GM13977 (cell line): ENCODE results near the gene TRPV4.

Experiments used
- DNase-seq: peaks from one replicate; pipeline ENCODE4 v3.0.0; 2012; ENCODE audit warnings: low spot score
- in situ Hi-C: fragments of 300-500 bp; cut with MboI; formaldehyde crosslinking; loops from one replicate; pipeline ENCODE4 v1.12.0; 2022; ENCODE audit warnings: low sequenced_read_pairs, low pct_unique_long_range_greater_than_20kb, mixed read lengths, inconsistent platforms; ENCODE audit not compliant: unreplicated experiment
- TF ChIP-seq, protein P1 (sequence below): IDR thresholded peaks from 2 replicates; pipeline ENCODE4 v1.5.1; 2012; ENCODE audit warnings: mild to moderate bottlenecking, control low read depth; ENCODE audit not compliant: insufficient read depth; ENCODE audit errors: extremely low read depth, missing control alignments

Gene TRPV4

DNA sequence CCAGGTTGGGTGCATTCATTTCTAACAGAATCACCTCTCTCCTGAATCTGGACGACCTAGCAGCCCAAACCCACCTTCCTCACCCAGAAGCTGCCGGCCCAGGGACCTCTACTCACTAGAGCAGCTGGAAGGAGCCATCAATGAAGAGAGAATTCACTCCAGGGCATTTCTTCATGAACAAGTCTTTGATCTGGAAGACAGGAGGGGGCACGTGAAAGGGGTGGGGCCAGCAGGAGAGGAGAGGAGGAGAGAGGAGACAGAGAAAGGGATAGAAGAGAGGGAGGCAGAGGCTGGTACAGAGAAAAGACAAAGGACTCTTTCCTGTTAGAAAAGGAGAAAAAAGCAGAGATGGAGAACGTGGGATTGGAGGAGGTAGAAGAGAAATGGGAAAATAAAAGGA lies 39.8 kb downstream of the TRPV4 start:
- no peak for DNase-seq
- in situ Hi-C loops: no loop called here
- TF ChIP-seq, protein P1, sequence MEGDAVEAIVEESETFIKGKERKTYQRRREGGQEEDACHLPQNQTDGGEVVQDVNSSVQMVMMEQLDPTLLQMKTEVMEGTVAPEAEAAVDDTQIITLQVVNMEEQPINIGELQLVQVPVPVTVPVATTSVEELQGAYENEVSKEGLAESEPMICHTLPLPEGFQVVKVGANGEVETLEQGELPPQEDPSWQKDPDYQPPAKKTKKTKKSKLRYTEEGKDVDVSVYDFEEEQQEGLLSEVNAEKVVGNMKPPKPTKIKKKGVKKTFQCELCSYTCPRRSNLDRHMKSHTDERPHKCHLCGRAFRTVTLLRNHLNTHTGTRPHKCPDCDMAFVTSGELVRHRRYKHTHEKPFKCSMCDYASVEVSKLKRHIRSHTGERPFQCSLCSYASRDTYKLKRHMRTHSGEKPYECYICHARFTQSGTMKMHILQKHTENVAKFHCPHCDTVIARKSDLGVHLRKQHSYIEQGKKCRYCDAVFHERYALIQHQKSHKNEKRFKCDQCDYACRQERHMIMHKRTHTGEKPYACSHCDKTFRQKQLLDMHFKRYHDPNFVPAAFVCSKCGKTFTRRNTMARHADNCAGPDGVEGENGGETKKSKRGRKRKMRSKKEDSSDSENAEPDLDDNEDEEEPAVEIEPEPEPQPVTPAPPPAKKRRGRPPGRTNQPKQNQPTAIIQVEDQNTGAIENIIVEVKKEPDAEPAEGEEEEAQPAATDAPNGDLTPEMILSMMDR: no peak

DNA sequence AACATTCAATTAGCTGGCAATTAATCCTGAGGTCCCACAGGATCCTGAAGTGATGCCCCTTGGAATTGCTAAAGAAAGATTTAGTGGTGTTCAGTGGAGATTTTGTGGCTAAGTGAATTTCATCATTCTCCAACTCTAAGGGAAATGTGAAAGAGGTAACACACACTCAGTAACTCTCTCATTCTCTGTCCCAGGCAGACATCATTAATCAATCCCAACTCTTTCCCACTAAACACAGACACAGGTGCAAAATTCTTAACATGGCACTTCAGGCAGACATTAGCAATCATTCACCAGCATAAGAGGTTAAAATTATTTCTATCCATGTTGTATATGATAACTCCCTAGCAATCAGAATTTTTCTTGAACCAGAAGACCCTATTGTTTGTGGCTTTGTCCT lies 40.2 kb downstream of the TRPV4 start:
- no peak for DNase-seq
- in situ Hi-C loops: no loop called here
- TF ChIP-seq, protein P1: no peak

DNA sequence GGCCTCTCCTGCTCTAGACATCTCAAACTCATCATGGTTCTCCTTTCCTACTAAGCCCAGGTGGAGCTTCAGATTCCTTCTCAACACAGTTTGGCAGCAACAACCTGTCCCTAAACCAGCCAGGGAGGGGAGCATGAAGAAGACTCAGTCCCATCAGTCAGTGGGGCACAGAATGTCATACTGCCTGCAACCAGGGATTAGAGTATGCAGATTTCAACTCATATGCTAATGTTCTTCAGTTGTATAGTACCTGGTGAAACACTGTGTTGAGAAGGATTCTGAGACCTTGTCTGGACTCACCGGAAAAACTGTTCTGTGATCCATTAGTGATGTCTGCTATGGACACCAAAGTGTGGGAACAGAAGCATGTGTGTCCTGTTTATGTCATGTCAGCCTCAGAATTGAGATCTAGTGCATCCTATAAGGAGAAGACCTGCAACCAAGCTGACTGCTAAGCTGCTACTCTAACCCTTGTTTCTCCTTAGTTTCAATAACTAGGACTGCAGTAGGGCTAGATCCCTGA lies 43.6 kb downstream of the TRPV4 start:
- DNase-seq: no peak
- in situ Hi-C loops: no loop called here
- TF ChIP-seq, protein P1: no peak

GRCh38 chr12:109786799-109787198 lies 46.4 kb downstream of the TRPV4 start:
- TF ChIP-seq, protein P1: no peak
- in situ Hi-C loops: no loop called here
- no peak for DNase-seq

GRCh38 chr12:109785854-109786253 lies 47.3 kb downstream of the TRPV4 start:
- no peak for DNase-seq
- TF ChIP-seq, protein P1: no peak
- in situ Hi-C loops: no loop called here

DNA sequence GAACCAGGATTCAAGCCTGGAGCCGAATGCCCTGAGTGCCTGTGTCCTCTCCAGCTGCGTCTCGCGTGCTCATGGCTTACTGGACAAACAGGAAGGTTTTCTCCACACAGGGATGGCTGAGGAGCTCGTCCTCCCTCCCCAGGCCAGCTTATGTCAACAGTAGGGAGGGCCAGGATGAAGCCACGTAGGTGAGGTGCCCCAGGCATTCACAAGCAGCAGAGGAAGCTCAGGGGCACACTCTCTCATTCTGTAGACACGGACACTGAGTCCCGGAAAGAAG lies 49.3 kb downstream of the TRPV4 start:
- DNase-seq: no peak
- TF ChIP-seq, protein P1: no peak
- in situ Hi-C loops: no loop called here
